NB4 (cell line): Measurements from ENCODE around the gene GRM8.

Experiments
- MYC ChIP-seq: IDR thresholded peaks from 2 replicates; pipeline ENCODE4 v1.6.1; 2011; ENCODE audit warnings: low read depth, low read length
- POLR2A ChIP-seq: IDR thresholded peaks from 2 replicates; pipeline ENCODE4 v1.6.1; 2011; ENCODE audit warnings: mild to moderate bottlenecking; ENCODE audit not compliant: insufficient read length; ENCODE audit errors: extremely low read depth
- TF ChIP-seq, protein P1 (sequence below): IDR thresholded peaks from one replicate; pipeline ENCODE4 v1.5.1; 2012; ENCODE audit warnings: low read depth, low read length
- TF ChIP-seq, protein P2 (sequence below): IDR thresholded peaks from 2 replicates; pipeline ENCODE4 v1.6.1; 2011; ENCODE audit warnings: low read depth, low read length

DNA sequence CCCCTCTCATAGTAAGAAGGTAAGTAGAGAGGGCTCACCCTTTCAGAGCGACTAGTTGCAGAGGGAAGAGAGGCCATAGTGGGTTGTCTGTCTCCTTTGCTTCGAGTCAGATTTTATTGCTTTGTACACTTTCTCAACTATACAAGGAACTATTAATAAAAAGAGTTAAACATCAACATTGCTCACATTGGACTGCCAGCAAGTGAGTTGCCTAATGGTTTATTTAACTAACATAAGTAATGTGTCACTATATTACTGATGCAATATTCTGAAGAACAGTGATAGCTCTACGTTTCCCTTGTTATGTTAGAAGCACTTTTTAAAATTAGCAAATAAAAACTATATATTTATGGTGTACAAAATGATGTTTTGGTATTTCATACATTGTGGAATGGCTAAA, 451.0 kb downstream of the GRM8 start:
- TF ChIP-seq, protein P1, sequence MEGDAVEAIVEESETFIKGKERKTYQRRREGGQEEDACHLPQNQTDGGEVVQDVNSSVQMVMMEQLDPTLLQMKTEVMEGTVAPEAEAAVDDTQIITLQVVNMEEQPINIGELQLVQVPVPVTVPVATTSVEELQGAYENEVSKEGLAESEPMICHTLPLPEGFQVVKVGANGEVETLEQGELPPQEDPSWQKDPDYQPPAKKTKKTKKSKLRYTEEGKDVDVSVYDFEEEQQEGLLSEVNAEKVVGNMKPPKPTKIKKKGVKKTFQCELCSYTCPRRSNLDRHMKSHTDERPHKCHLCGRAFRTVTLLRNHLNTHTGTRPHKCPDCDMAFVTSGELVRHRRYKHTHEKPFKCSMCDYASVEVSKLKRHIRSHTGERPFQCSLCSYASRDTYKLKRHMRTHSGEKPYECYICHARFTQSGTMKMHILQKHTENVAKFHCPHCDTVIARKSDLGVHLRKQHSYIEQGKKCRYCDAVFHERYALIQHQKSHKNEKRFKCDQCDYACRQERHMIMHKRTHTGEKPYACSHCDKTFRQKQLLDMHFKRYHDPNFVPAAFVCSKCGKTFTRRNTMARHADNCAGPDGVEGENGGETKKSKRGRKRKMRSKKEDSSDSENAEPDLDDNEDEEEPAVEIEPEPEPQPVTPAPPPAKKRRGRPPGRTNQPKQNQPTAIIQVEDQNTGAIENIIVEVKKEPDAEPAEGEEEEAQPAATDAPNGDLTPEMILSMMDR, result no peak
- no peak for TF ChIP-seq POLR2A
- TF ChIP-seq, protein P2, sequence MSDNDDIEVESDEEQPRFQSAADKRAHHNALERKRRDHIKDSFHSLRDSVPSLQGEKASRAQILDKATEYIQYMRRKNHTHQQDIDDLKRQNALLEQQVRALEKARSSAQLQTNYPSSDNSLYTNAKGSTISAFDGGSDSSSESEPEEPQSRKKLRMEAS, result no peak
- no peak for TF ChIP-seq MYC
